Measurements from ENCODE around the gene BRDT.

GRCh38 chr1:91958926-91959325, 9.7 kb downstream of the BRDT start:
- no peak for TF ChIP-seq EZH2 (IDR thresholded peaks at IDR 0.05; ENCODE audit: borderline replicate concordance, low read depth, low read length, severe bottlenecking)
- no peak for TF ChIP-seq CTCF (IDR thresholded peaks at IDR 0.05; ENCODE audit: extremely low read depth in 1 of 2, insufficient read depth in 1 of 2, low read depth in 1 of 2, low read length in 2 of 2)
- TF ChIP-seq POLR2AphosphoS5 (IDR thresholded peaks at IDR 0.05; ENCODE audit: insufficient read depth, low read depth, low read length) = no peak
- TF ChIP-seq MAX (IDR thresholded peaks at IDR 0.05; ENCODE audit: insufficient read depth, insufficient read length) = no peak
- no peak for TF ChIP-seq GATA2 (IDR thresholded peaks at IDR 0.05; ENCODE audit: insufficient read depth, insufficient read length, low read depth, low read length)
- TF ChIP-seq JUN (IDR thresholded peaks at IDR 0.05; ENCODE audit: borderline replicate concordance, insufficient read depth, insufficient read length, low read depth) = no peak

All from endothelial cell of umbilical vein (primary cell).